PFSK-1 (cell line): ENCODE results near the gene JMJD7.

Source experiments
- FOXP2 ChIP-seq: optimal IDR thresholded peaks from 2 replicates; pipeline ENCODE3; 2011; ENCODE audit warnings: borderline replicate concordance, control low read depth, inconsistent platforms; ENCODE audit not compliant: insufficient read depth; ENCODE audit errors: extremely low read length, extremely low read depth
- POLR2AphosphoS5 ChIP-seq: IDR thresholded peaks from 2 replicates; pipeline ENCODE4 v1.6.1; 2012; ENCODE audit warnings: low read depth, mild to moderate bottlenecking, control low read depth, low read length, moderate library complexity
- SIN3A ChIP-seq: IDR thresholded peaks from 2 replicates; pipeline ENCODE4 v1.6.1; 2012; ENCODE audit warnings: mild to moderate bottlenecking, low read length, moderate library complexity, borderline replicate concordance; ENCODE audit not compliant: insufficient read depth
- TAF1 ChIP-seq: IDR thresholded peaks from 2 replicates; pipeline ENCODE4 v1.6.1; 2012; ENCODE audit warnings: low read length, control low read depth, borderline replicate concordance; ENCODE audit not compliant: insufficient read depth
- TF ChIP-seq, protein P1 (sequence below), 2 experiments: IDR thresholded peaks; 2 replicates each; pipeline versions ENCODE4 v1.6.1 to v1.8.0; 2011 to 2012; ENCODE audit warnings: low read depth in 2 of 2, low read length in 2 of 2, control low read depth in 1 of 2, inconsistent platforms in 1 of 2, mild to moderate bottlenecking in 1 of 2, moderate library complexity in 1 of 2; ENCODE audit not compliant: insufficient read depth in 1 of 2

The JMJD7 gene

DNA sequence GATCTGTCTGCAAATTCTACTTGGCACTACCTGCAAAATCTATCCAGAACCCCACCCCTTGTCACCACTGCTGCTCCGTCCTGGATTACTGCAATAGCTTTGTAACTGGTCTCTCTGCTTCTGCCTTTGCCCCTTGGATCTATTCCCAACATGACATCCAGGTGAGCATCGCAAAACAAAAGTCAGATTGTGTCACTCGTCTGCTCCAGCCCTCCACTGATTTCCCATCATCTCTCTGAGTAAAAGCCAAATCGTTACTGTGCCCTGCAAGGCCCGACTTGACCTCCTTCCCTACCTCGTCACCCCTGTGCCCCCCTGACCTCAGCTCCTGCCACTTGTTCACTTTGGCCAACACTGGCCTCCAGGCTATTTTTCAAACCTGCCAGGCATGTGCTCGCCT is 56.6 kb downstream of the JMJD7 start:
- TF ChIP-seq, protein P1, sequence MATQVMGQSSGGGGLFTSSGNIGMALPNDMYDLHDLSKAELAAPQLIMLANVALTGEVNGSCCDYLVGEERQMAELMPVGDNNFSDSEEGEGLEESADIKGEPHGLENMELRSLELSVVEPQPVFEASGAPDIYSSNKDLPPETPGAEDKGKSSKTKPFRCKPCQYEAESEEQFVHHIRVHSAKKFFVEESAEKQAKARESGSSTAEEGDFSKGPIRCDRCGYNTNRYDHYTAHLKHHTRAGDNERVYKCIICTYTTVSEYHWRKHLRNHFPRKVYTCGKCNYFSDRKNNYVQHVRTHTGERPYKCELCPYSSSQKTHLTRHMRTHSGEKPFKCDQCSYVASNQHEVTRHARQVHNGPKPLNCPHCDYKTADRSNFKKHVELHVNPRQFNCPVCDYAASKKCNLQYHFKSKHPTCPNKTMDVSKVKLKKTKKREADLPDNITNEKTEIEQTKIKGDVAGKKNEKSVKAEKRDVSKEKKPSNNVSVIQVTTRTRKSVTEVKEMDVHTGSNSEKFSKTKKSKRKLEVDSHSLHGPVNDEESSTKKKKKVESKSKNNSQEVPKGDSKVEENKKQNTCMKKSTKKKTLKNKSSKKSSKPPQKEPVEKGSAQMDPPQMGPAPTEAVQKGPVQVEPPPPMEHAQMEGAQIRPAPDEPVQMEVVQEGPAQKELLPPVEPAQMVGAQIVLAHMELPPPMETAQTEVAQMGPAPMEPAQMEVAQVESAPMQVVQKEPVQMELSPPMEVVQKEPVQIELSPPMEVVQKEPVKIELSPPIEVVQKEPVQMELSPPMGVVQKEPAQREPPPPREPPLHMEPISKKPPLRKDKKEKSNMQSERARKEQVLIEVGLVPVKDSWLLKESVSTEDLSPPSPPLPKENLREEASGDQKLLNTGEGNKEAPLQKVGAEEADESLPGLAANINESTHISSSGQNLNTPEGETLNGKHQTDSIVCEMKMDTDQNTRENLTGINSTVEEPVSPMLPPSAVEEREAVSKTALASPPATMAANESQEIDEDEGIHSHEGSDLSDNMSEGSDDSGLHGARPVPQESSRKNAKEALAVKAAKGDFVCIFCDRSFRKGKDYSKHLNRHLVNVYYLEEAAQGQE (IDR thresholded peaks at IDR 0.05; ENCODE audit: insufficient read depth in 1 of 2, low read depth in 2 of 2, low read length in 2 of 2): no peak
- no peak for TF ChIP-seq POLR2AphosphoS5
- no peak for TF ChIP-seq SIN3A
- TF ChIP-seq TAF1: no peak
- TF ChIP-seq FOXP2: no peak

DNA sequence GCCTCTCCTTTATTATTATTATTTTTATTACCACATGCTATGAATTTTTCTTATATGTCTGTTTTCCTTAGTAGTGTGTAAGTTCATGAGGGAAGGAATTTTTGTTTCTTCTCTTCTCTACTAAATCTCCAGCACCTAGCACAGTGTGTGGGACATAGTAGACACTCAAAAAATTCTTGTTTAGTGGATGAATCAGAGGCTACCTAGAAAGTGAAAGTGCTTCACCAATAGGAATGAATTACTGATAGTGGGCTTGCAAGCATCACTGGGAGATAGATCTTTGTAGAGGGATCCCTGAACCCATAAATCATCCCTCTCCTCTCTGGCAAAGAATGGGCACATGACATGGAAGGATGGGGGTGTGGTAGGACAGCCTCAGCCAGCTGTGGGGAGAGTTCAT is 57.4 kb downstream of the JMJD7 start:
- TF ChIP-seq POLR2AphosphoS5 (no peak), FOXP2 (no peak), TAF1 (no peak), SIN3A (no peak)
- TF ChIP-seq, protein P1 (IDR thresholded peaks at IDR 0.05; ENCODE audit: insufficient read depth in 1 of 2, low read depth in 2 of 2, low read length in 2 of 2): no peak

DNA sequence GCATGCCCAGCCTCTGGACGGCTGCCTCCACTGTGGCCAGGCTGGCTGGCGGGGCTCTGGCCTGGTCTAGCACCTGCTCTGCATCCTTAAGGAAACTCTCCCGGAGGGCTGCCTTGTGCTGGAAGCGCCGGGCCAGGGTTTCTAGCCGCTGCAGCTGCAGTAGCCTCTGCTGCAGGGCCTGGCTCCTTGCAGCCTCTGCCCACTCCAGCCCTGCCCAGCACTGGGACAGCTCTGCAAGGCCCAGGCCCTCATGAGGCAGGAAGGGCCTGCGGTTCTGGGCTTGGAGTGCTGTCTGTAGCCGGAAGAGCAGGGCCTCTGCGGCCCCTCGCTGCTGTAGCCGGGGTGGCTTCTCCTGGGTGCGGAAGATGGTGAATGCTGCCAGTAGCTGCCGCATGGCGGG is 57.9 kb downstream of the JMJD7 start:
- TF ChIP-seq, protein P1 (IDR thresholded peaks at IDR 0.05; ENCODE audit: insufficient read depth in 1 of 2, low read depth in 2 of 2, low read length in 2 of 2): no peak
- TF ChIP-seq FOXP2 (no peak), TAF1 (no peak), POLR2AphosphoS5 (no peak), SIN3A (no peak)

DNA sequence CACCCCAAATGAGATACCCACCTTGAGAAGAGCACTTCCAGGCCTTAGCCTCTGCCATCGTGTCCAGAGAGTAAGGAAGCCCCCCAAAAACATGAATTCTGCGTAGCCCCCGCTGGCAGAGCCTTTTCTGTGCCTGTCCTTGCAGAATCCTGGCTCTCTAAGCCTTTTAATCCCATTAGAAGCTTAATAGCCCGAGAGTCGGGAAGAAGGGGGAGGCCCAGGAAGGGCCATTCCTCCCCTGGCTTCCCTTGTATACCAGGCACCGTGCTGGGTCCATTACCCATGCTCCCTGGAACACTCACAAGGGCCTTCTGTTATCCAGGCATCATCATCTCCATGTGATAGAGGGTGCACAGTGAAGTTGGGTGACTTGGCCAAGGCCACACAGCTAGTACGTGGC is 58.8 kb downstream of the JMJD7 start:
- TF ChIP-seq TAF1 (no peak), SIN3A (no peak), FOXP2 (no peak), POLR2AphosphoS5 (no peak)
- TF ChIP-seq, protein P1 (IDR thresholded peaks at IDR 0.05; ENCODE audit: insufficient read depth in 1 of 2, low read depth in 2 of 2, low read length in 2 of 2): no peak

DNA sequence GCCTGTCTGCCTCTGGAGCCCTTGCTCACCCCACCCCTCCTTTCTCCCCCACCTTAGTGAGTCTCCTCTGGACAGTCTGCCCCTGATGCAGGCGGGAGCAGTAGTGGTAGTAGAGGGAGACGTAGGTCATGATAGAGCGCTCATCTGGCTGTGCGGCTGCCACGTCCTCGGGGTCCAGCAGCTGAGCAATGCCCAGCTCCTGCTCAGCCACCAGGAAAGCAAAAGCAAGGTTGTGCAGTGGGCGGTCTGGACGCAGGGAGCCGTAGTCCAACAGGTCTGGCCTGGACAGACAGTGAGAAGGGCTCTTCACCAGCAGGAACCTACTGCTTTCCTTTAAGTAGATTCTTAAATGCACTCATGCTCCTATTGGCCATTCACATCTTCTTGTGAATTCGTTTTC is 59.3 kb downstream of the JMJD7 start:
- TF ChIP-seq POLR2AphosphoS5 (no peak), FOXP2 (no peak), SIN3A (no peak), TAF1 (no peak)
- TF ChIP-seq, protein P1 (IDR thresholded peaks at IDR 0.05; ENCODE audit: insufficient read depth in 1 of 2, low read depth in 2 of 2, low read length in 2 of 2): no peak
